Left lobe of liver (tissue), 2 donors: Measurements from ENCODE around the gene RAB3GAP1. TPM values are rescaled to one million over a fixed set of nuclear protein-coding genes. Genes with fewer than 3 reads are reported as not detected.
"Not testable (repeated sequence)": the region's sequence is repeated elsewhere in the genome, so short reads cannot be mapped to it uniquely, and the experiment has no call there.

Experiments used
- ATAC-seq: fragments of 200-7000 bp; cut with Tn5 transposase; one replicate; pipeline ENCODE4 v1.9.1; 2020; ENCODE audit warnings: mild to moderate bottlenecking, moderate library complexity
- DNase-seq: peaks from one replicate; pipeline ENCODE4 v3.0.0-alpha.2; 2020; ENCODE audit warnings: low spot score
- total RNA-seq: library from RNA; stranded (reverse); gene quantifications from one replicate; pipeline ENCODE4 v1.2.1, GENCODE V29; 2021
- donor health status: DM: no; HTN: no; CAD: no; lungs with moderate emphysema.
- donor health status: DM: no; HTN: yes; CAD: no.

Gene RAB3GAP1
- total RNA-seq, 1 donor from 2014 or later = 13.1 TPM

DNA sequence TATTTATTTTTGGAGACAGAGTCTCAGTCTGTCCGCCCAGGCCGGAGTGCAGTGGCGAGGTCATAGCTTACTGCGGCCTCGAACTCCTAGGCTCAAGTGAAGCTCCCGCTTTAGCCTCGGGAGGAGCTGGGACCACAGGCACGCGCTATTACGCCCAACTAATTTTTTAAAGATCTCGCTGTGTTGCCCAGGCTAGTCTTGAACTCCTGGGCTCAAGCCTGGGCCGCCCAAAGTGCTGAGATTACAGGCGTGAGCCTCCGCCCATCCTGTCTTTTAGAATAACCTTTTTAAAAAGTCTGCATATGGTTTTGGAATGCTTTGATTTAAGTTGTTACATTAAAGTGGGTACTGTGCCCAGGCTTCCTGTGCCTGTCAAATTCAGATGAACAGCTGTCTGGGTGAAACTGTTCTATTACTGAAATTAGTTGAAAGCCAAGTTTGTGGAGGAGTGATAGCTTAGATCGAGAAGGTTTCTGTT is 944 bp downstream of the RAB3GAP1 start:
- peak; percentile 17 for ATAC-seq
- DNase-seq = no peak

DNA sequence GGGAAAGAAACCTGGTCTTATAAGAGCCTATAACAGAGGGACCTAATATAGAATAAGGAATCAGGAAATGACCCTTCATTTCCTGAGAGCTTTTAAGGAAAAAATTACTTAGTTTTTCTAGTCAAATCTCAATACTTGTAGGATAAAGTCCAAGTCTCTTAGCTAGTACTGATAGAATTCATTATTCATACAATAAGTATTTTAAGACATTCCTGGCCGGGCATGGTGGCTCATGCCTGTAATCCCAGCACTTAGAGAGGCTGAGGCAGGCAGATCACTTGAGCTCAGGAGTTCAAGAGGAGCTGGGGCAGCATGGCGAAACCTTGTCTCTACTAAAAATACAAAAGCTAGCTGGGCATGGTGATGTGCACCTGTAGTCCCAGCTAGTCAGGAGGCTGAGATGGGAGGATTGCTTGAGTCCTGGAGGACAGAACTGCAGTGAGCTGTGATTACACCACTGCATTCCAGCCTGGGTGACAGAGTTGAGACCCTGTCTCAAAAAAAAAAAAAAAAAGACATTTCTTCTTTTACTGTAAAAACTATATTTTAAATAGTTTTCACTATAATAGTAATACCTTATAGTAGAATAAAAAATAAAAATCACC is 3.2 kb downstream of the RAB3GAP1 start:
- ATAC-seq = no peak
- DNase-seq = no peak

DNA sequence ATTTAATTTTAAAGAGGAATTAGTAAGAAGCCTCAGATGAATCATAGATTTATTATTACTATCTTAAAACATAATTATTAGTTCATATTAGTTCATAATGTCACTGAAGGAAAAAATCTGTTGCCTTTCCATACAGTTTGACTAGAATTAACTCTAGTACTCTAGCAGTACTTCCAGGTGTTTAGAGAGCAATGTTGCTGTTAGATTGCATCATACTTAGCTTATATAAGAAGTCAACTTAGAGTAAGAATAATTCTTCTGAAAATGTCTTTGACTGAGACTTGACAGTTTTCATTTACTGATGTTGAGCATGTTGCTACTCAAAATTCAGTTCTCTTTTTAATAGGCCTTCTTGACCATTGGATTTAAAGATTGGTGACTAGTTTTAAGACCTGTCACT is 4.7 kb downstream of the RAB3GAP1 start:
- ATAC-seq (no peak), DNase-seq (no peak)

GRCh38 chr2:135059577-135059976 is 7.5 kb downstream of the RAB3GAP1 start:
- ATAC-seq (no peak), DNase-seq (no peak)

DNA sequence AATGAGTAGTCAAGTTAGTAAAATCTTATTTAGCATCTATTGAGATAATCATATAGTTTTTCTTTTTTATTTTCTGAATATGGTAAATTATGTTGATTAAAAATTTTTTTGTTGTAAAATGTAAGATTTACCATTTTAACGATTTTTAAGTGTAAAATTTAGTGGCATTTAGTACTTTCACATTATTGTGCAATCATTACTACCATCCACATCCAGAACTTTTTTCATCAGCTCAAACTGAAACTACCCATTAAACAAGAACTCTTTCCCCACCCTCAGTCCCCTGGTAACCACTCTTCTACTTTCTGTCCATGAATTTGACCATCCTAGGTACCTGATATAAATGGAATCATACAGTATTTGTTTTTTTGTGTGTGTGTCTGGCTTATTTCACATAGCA is 11.1 kb downstream of the RAB3GAP1 start:
- DNase-seq (no peak), ATAC-seq (no peak)

GRCh38 chr2:135064149-135064548 is 12.1 kb downstream of the RAB3GAP1 start:
- ATAC-seq = no peak
- no peak for DNase-seq

DNA sequence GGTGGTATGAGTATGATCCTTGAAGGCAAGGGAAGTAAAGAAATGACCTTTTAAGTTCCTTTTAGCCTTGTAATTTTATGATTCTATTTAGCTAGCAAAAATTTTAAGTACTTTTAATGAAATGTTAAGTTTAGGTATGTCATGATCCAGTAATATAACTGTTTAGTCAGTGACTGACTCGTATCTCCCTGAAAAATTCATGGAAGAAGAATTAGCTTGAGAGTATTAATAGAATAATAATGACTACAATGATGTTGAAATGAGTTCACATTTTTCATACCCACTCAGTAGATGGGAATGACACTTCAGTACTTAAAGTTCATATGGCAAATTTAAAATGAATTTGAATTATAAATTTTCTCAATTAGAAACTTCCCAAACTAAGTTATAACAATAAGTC is 14.6 kb downstream of the RAB3GAP1 start:
- no peak for ATAC-seq

GRCh38 chr2:135072125-135072997 is 20.3 kb downstream of the RAB3GAP1 start:
- ATAC-seq (no peak), DNase-seq (no peak)

More for the DNA sequence above, 14.6 kb downstream of the RAB3GAP1 start:
- DNase-seq = no peak

DNA sequence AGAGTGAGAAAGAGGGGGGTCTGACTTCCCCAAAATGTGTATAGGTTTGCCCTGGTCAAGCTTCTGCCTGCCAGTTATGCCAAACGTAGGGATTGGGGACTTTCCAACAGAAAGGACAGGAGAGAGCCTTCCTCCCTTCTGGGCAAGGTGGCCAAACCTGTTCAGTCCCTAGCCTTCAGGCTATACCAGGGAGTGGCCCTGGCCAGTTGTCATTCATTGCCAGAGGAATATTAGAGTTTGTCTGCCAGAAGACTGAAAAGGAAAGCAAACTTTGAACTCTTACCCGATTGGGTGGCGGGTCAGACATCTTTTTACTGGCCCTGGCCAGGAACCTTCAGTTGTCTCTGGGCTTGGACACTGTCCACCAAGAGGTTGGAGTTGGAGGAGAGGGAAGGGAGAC is 22.1 kb downstream of the RAB3GAP1 start:
- ATAC-seq (peak; percentile 81), DNase-seq (no peak)

DNA sequence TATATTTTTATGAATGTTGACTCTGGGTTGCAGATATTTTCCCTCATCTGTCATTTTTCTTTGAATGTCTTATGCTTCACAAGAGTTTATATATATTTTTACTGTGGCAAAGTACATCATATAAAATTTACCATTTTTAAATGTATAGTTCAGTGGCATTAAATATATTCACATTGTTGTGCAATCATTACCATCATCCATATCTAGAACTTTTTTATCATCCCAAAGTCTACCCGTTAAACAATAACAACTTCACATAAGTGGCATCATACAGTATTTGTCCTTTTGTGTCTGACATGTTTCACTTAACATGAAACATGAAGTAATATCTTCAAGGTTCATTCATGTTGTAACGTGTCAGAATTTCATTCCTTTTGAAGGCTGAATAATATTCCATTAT is 24.5 kb downstream of the RAB3GAP1 start:
- no peak for ATAC-seq

DNA sequence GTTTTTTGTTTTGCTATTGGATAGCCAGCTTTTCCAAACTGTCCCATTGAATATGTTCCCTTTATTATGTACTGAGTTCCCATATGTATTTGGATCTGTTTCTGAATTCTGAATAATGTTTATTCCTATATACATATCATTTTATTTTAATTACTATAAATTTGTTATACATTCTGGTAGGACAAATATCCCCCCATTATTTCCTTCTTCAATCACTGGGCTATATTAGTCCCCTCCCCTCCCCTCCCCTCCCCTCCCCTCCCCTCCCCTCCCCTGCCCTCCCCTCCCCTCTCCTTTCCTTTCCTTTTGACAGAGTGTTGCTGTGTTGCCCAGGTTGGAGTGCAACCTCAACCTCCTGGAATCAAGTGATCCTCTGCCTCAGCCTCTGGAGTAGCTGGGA is 26.3 kb downstream of the RAB3GAP1 start:
- DNase-seq (no peak), ATAC-seq (no peak)

More for the DNA sequence above, 24.5 kb downstream of the RAB3GAP1 start:
- no peak for DNase-seq

- DNase-seq = no peak
- ATAC-seq = no peak
These were observed 34.1 kb downstream of the RAB3GAP1 start for GRCh38 chr2:135086222-135086621.

DNA sequence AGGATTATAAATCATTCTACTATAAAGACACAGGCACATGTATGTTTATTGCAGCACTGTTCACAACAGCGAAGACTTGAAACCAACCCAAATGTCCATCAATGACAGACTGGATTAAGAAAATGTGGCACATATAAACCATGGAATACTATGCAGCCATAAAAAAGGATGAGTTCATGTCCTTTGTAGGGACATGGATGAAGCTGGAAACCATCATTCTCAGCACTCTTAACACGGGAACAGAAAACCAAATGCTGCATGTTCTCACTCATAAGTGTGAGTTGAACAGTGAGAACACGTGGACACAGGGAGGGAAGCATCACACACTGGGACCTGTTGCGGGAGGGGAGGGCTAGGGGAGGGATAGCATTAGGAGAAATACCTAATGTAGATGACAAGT is 37.5 kb downstream of the RAB3GAP1 start:
- not testable (repeated sequence) for DNase-seq, ATAC-seq

- ATAC-seq = peak; percentile 67
- no peak for DNase-seq
These were observed 39.6 kb downstream of the RAB3GAP1 start for GRCh38 chr2:135091681-135092080.

DNA sequence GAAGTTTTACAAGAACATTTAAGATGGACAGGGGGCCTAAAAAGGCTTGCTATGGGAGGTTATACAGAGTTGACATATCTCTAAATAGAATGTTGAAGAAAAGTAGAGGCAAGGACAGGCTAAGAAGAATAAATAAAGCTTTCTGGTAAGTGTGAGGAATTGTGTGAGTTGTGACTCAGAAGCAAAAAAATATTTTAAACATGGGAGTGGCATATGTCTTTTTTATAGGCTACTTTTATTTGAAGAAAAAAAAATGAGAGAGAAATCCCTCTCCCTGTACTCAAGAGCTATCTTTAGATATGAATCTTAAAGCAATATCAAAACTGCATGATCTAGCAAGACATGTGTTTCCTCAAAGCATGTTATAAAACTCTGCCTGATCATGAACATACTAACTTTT is 41.1 kb downstream of the RAB3GAP1 start:
- no peak for ATAC-seq
- no peak for DNase-seq

DNA sequence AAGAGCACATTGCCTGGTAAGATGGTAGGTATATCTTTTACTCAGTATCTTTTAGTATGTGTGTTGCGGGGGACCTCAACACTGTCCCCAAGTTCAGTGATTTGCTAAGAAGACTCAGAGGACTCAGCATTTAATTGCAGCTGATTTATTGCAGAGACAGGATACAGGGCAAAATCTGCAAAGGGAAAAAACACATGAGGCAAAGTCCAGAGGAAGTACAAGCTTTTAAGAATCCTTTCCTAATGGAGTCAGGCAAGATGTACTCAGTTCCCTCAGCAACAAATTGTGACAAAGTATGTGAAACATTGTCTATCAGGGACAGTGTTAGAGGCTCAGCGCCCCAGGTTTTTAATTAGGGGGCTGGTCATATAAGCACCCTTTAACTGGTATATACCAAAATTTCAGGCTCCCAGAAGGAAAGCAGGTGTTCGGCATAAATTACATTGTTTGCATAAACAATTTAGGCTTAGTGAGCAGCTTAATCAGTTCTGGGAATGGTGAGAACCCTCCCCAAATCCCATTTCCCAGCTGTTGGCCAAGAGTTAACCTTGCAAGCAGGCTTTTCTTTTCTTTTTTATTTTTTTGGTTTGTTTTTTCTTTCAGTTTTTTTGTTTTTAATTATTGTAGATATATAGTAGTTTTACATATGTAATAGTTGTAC is 41.7 kb downstream of the RAB3GAP1 start:
- ATAC-seq (peak; percentile 25), DNase-seq (no peak)

DNA sequence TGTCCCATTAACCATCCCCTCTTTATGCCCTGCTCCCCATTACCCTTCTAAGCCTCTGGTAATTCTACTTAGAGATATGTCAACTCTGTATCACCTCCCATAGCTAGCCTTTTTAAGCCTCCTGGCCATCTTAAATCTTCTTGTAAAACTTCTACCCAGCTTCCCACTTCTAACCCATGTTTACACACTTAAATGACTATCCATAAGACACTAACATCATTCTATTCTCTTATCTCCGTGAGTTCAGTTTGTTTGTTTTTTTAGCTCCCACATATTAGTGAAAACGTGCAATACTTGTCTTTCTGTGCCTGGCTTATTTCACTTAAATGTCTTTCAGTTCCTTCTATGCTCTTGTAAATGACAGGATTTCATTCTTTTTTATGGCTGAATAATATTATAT is 42.4 kb downstream of the RAB3GAP1 start:
- ATAC-seq (no peak), DNase-seq (no peak)

DNA sequence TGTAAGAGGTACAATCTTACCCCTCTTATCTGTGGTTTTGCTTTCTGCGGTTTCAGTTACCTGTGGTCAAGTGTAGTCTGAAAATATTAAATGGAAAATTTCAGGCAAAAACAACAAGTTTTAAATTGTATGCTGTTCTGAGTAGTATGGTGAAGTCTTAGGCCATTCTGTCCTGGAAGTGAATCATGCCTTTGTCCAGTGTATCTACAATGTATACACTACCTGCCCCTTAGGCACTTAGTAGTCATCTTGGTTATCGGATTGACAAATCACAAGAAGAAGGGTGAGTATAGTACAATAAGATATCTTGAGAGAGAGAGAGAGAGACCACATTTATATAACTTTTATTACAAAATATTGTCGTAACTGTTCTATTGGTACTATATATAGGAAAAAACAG is 43.5 kb downstream of the RAB3GAP1 start:
- DNase-seq (no peak), ATAC-seq (no peak)

GRCh38 chr2:135096665-135097446 is 44.8 kb downstream of the RAB3GAP1 start:
- DNase-seq = no peak
- ATAC-seq = no peak

DNA sequence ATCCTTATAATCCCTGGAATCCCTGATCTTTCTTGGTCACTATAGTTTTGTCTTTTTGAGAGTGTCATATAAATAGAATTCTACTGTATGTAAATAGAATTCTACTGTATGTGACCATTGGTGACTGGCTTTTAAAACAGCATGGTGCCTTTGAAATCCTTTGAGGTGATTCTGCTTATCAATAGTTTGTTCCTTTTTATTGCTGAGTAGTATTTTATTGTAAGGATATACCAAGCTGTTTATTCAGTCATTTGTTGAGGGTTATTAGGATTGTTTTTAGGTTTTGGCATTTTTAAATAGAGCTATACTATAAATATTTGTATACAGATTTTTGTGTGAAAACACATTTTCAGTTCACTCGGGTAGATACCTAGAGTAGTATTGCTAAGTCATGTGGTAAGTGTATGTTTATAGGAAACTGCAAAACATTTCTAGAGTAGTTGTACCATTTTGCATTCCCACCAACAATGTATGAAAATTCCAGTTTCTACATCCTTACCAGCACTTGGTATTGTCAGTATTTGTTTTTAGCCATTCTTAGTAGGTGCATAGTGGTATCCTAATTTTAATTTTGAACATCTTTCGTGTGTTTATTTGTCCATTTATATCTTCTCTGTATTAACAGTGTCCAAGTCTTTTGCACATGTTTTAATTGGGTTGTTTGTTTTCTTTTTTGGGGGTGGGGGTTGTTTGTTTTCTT is 45.6 kb downstream of the RAB3GAP1 start:
- no peak for DNase-seq
- no peak for ATAC-seq
